Progenitor cell of endocrine pancreas (in vitro differentiated cells): ENCODE measurements around the gene ZNF101. TPM values are rescaled to one million over a fixed set of nuclear protein-coding genes. Genes with fewer than 3 reads are reported as not detected.
"Not testable (repeated sequence)": the region's sequence is repeated elsewhere in the genome, so short reads cannot be mapped to it uniquely, and the experiment has no call there.

Experiments used
- DNase-seq: peaks from one replicate; pipeline ENCODE4 v3.0.0; 2021; ENCODE audit warnings: low spot score; ENCODE audit not compliant: unreplicated experiment
- H3K27ac Mint-ChIP-seq: 2 replicates; pipeline ENCODE4 v1.8.0; 2021; ENCODE audit warnings: mild to moderate bottlenecking, moderate library complexity, mixed read lengths
- H3K27me3 Mint-ChIP-seq: 2 replicates; pipeline ENCODE4 v1.8.0; 2021; ENCODE audit warnings: mixed read lengths
- H3K36me3 Mint-ChIP-seq: 2 replicates; pipeline ENCODE4 v1.8.0; 2022; ENCODE audit warnings: mixed read lengths; ENCODE audit not compliant: insufficient read depth
- H3K4me1 Mint-ChIP-seq: 2 replicates; pipeline ENCODE4 v1.8.0; 2021; ENCODE audit warnings: low read depth, mixed read lengths
- H3K4me3 Mint-ChIP-seq: 2 replicates; pipeline ENCODE4 v1.8.0; 2021; ENCODE audit warnings: low read depth, mild to moderate bottlenecking, moderate library complexity, mixed read lengths
- H3K9me3 Mint-ChIP-seq: 2 replicates; pipeline ENCODE4 v1.8.0; 2021; ENCODE audit warnings: low read depth, mixed read lengths
- CTCF ChIP-seq: fragments of 200-600 bp; sonication (generic); IDR thresholded peaks from one replicate; pipeline ENCODE4 v1.5.0; 2021; ENCODE audit warnings: antibody characterized with exemption, mild to moderate bottlenecking; ENCODE audit not compliant: unreplicated experiment
- total RNA-seq: library from RNA; stranded (reverse); gene quantifications from 2 replicates; pipeline ENCODE4 v1.2.1, GENCODE V29; 2021

ZNF101 gene
- total RNA-seq, 1 donor from 2014 or later = 15.3 TPM

GRCh38 chr19:19691683-19692082, 23.0 kb downstream of the ZNF101 start:
- H3K27ac Mint-ChIP-seq = no peak overlapping the region
- no peak for DNase-seq
- H3K4me1 Mint-ChIP-seq = no peaks in the 10 kb centered on the region
- peaks cover 1% of the 10 kb centered on the region for H3K36me3 Mint-ChIP-seq
- H3K27me3 Mint-ChIP-seq = no peaks in the 10 kb centered on the region
- no peaks in the 10 kb centered on the region for H3K9me3 Mint-ChIP-seq
- TF ChIP-seq CTCF = no peak
- no peak overlapping the region for H3K4me3 Mint-ChIP-seq

GRCh38 chr19:19696386-19696785, 27.7 kb downstream of the ZNF101 start:
- no peak for TF ChIP-seq CTCF
- Mint-ChIP-seq H3K4me3 (no peak overlapping the region), H3K36me3 (peaks cover 16% of the 10 kb centered on the region), H3K27me3 (no peaks in the 10 kb centered on the region), H3K27ac (no peak overlapping the region), H3K4me1 (no peaks in the 10 kb centered on the region), H3K9me3 (peaks cover 12% of the 10 kb centered on the region)
- DNase-seq = no peak

- no peaks in the 10 kb centered on the region for H3K4me1 Mint-ChIP-seq
- H3K9me3 Mint-ChIP-seq = peaks cover 15% of the 10 kb centered on the region
- no peak for TF ChIP-seq CTCF
- no peaks in the 10 kb centered on the region for H3K27me3 Mint-ChIP-seq
- H3K27ac Mint-ChIP-seq = no peak overlapping the region
- H3K4me3 Mint-ChIP-seq = no peak overlapping the region
- DNase-seq = no peak
- H3K36me3 Mint-ChIP-seq = peaks cover 18% of the 10 kb centered on the region
These were observed 28.9 kb downstream of the ZNF101 start for GRCh38 chr19:19697589-19697988.

- not testable (repeated sequence) for H3K4me3 Mint-ChIP-seq, H3K27me3 Mint-ChIP-seq, H3K4me1 Mint-ChIP-seq, H3K27ac Mint-ChIP-seq, DNase-seq
- H3K36me3 Mint-ChIP-seq = peaks cover 39% of the 10 kb centered on the region
- peaks cover 30% of the 10 kb centered on the region for H3K9me3 Mint-ChIP-seq
These were observed 31.9 kb downstream of the ZNF101 start for GRCh38 chr19:19700493-19700892.

GRCh38 chr19:19704836-19705235, 36.2 kb downstream of the ZNF101 start:
- H3K4me1 Mint-ChIP-seq = no peaks in the 10 kb centered on the region

More at GRCh38 chr19:19704836-19705235, 36.2 kb downstream of the ZNF101 start:
- no peak overlapping the region for H3K27ac Mint-ChIP-seq
- peaks cover 57% of the 10 kb centered on the region for H3K9me3 Mint-ChIP-seq
- H3K36me3 Mint-ChIP-seq = peaks cover 69% of the 10 kb centered on the region
- TF ChIP-seq CTCF = no peak
- no peak overlapping the region for H3K4me3 Mint-ChIP-seq
- H3K27me3 Mint-ChIP-seq = no peaks in the 10 kb centered on the region
- DNase-seq = no peak
